Natural killer cell treated with Interleukin-12 subunit alpha and Interleukin-12 subunit beta and Interleukin-15 and Interleukin-18, amount 100 ng/mL, for 72 hours (primary cell): ENCODE results near the gene PCBP3. TPM values are rescaled to one million over a fixed set of nuclear protein-coding genes. Genes with fewer than 3 reads are reported as not detected.
"Not testable (repeated sequence)": the region's sequence is repeated elsewhere in the genome, so short reads cannot be mapped to it uniquely, and the experiment has no call there.

Experiments used
- ATAC-seq, 2 donors: fragments of 150-1000 bp; cut with Tn5 transposase in 1 of 2; sonication (Bioruptor Pico), chemical (Tn5 transposase) in 1 of 2; 2 replicates each; pipeline ENCODE4 v1.10.0; 2021
- DNase-seq: peaks from one replicate; pipeline ENCODE4 v3.0.0; 2022; ENCODE audit warnings: low spot score
- H3K27ac Mint-ChIP-seq, 2 donors: 1 replicate in 1 of 2; 2 replicates in 1 of 2; pipeline ENCODE4 v1.8.0; 2022; ENCODE audit warnings: mixed read lengths in 2 of 2, mild to moderate bottlenecking in 1 of 2, moderate library complexity in 1 of 2
- H3K27me3 Mint-ChIP-seq, 2 donors: 1 replicate in 1 of 2; 2 replicates in 1 of 2; pipeline ENCODE4 v1.8.0; 2022; ENCODE audit warnings: mixed read lengths in 2 of 2
- H3K36me3 Mint-ChIP-seq: one replicate; pipeline ENCODE4 v1.8.0; 2022; ENCODE audit warnings: mixed read lengths
- H3K4me1 Mint-ChIP-seq, 2 donors: 1 replicate in 1 of 2; 2 replicates in 1 of 2; pipeline ENCODE4 v1.8.0; 2022; ENCODE audit warnings: low read depth in 2 of 2, mixed read lengths in 2 of 2, mild to moderate bottlenecking in 1 of 2
- H3K4me3 Mint-ChIP-seq: one replicate; pipeline ENCODE4 v1.8.0; 2022; ENCODE audit warnings: mixed read lengths
- H3K9me3 Mint-ChIP-seq: 2 replicates; pipeline ENCODE4 v1.8.0; 2022; ENCODE audit warnings: mixed read lengths
- total RNA-seq, 2 donors: library from RNA; stranded (reverse); gene quantifications; one replicate each; pipeline ENCODE4 v1.2.3, GENCODE V29; 2022

PCBP3 gene
- total RNA-seq, 2 donors from 2014 or later = 0.43 to 1.4 TPM

GRCh38 chr21:45952974-45953373 is 309.4 kb downstream of the PCBP3 start:
- no peaks in the 10 kb centered on the region for H3K36me3 Mint-ChIP-seq

GRCh38 chr21:45954261-45954660 is 310.7 kb downstream of the PCBP3 start:
- DNase-seq (no peak), ATAC-seq (no peak)
- Mint-ChIP-seq H3K4me1 (no peaks in the 10 kb centered on the region), H3K27me3 (peaks cover 34 to 42% of the 10 kb centered on the region in 2 donors), H3K9me3 (no peaks in the 10 kb centered on the region), H3K27ac (no peak overlapping the region), H3K36me3 (no peaks in the 10 kb centered on the region), H3K4me3 (no peak overlapping the region)

More at GRCh38 chr21:45952974-45953373, 309.4 kb downstream of the PCBP3 start:
- Mint-ChIP-seq H3K27me3 (peaks cover 27 to 29% of the 10 kb centered on the region in 2 donors), H3K4me1 (no peaks in the 10 kb centered on the region), H3K9me3 (no peaks in the 10 kb centered on the region), H3K27ac (no peak overlapping the region), H3K4me3 (no peak overlapping the region)
- no peak for ATAC-seq
- DNase-seq = no peak

GRCh38 chr21:45954921-45955320 is 311.4 kb downstream of the PCBP3 start:
- H3K27ac Mint-ChIP-seq = no peak overlapping the region
- ATAC-seq = no peak
- no peak overlapping the region for H3K4me3 Mint-ChIP-seq
- H3K4me1 Mint-ChIP-seq = no peaks in the 10 kb centered on the region
- H3K27me3 Mint-ChIP-seq = peaks cover 34 to 43% of the 10 kb centered on the region in 2 donors
- H3K9me3 Mint-ChIP-seq = no peaks in the 10 kb centered on the region
- DNase-seq = no peak
- H3K36me3 Mint-ChIP-seq = no peaks in the 10 kb centered on the region

GRCh38 chr21:45957551-45957950 is 314.0 kb downstream of the PCBP3 start:
- Mint-ChIP-seq H3K36me3 (peaks cover 5% of the 10 kb centered on the region), H3K4me3 (no peak overlapping the region), H3K27ac (no peak overlapping the region), H3K27me3 (peaks cover 39 to 48% of the 10 kb centered on the region in 2 donors), H3K9me3 (no peaks in the 10 kb centered on the region), H3K4me1 (peaks cover 0 to 2% of the 10 kb centered on the region in 2 donors)
- ATAC-seq = no peak
- no peak for DNase-seq

GRCh38 chr21:45957981-45958600 is 314.6 kb downstream of the PCBP3 start:
- H3K4me1 Mint-ChIP-seq = peaks cover 0 to 2% of the 10 kb centered on the region in 2 donors
- H3K27ac Mint-ChIP-seq = no peak overlapping the region
- peaks cover 5% of the 10 kb centered on the region for H3K36me3 Mint-ChIP-seq
- H3K27me3 Mint-ChIP-seq = peaks cover 34 to 43% of the 10 kb centered on the region in 2 donors
- no peaks in the 10 kb centered on the region for H3K9me3 Mint-ChIP-seq
- no peak for ATAC-seq
- DNase-seq = no peak
- no peak overlapping the region for H3K4me3 Mint-ChIP-seq

GRCh38 chr21:45959182-45959581 is 315.7 kb downstream of the PCBP3 start:
- Mint-ChIP-seq H3K4me1 (peaks cover 0 to 2% of the 10 kb centered on the region in 2 donors), H3K36me3 (peaks cover 10% of the 10 kb centered on the region), H3K4me3 (no peak overlapping the region), H3K27ac (no peak overlapping the region), H3K27me3 (peaks cover 32 to 41% of the 10 kb centered on the region in 2 donors), H3K9me3 (peaks cover 3% of the 10 kb centered on the region)
- DNase-seq = no peak
- ATAC-seq = no peak

- peaks cover 3% of the 10 kb centered on the region for H3K9me3 Mint-ChIP-seq
- DNase-seq (no peak), ATAC-seq (peak in 1 of 2 donors; percentile 20)
- peaks cover 32 to 40% of the 10 kb centered on the region in 2 donors for H3K27me3 Mint-ChIP-seq
- peaks cover 11% of the 10 kb centered on the region for H3K36me3 Mint-ChIP-seq
- peaks cover 0 to 2% of the 10 kb centered on the region in 2 donors for H3K4me1 Mint-ChIP-seq
- no peak overlapping the region for H3K4me3 Mint-ChIP-seq
- H3K27ac Mint-ChIP-seq = no peak overlapping the region
Measured at GRCh38 chr21:45959779-45960390, 316.4 kb downstream of the PCBP3 start.

GRCh38 chr21:45961408-45961807 is 317.9 kb downstream of the PCBP3 start:
- not testable (repeated sequence) for H3K27ac Mint-ChIP-seq, H3K4me3 Mint-ChIP-seq, H3K4me1 Mint-ChIP-seq, H3K9me3 Mint-ChIP-seq, DNase-seq, ATAC-seq
- H3K36me3 Mint-ChIP-seq = peaks cover 11% of the 10 kb centered on the region
- H3K27me3 Mint-ChIP-seq = peaks cover 26 to 31% of the 10 kb centered on the region in 2 donors

- ATAC-seq = no peak
- Mint-ChIP-seq H3K4me1 (peaks cover 0 to 2% of the 10 kb centered on the region in 2 donors), H3K4me3 (no peak overlapping the region), H3K27ac (no peak overlapping the region), H3K27me3 (peaks cover 21 to 29% of the 10 kb centered on the region in 2 donors), H3K36me3 (peaks cover 11% of the 10 kb centered on the region), H3K9me3 (peaks cover 3% of the 10 kb centered on the region)
- no peak for DNase-seq
Measured at GRCh38 chr21:45962531-45963231, 319.2 kb downstream of the PCBP3 start.

- H3K4me1 Mint-ChIP-seq = peaks cover 0 to 2% of the 10 kb centered on the region in 2 donors
- H3K9me3 Mint-ChIP-seq = peaks cover 3% of the 10 kb centered on the region
- no peak overlapping the region for H3K4me3 Mint-ChIP-seq
- DNase-seq = no peak
- peaks cover 21 to 28% of the 10 kb centered on the region in 2 donors for H3K27me3 Mint-ChIP-seq
- no peak for ATAC-seq
- no peak overlapping the region for H3K27ac Mint-ChIP-seq
- peaks cover 11% of the 10 kb centered on the region for H3K36me3 Mint-ChIP-seq
Measured at GRCh38 chr21:45963232-45963570, 319.7 kb downstream of the PCBP3 start.

- Mint-ChIP-seq H3K9me3 (peaks cover 3% of the 10 kb centered on the region), H3K4me3 (no peak overlapping the region), H3K4me1 (peaks cover 0 to 2% of the 10 kb centered on the region in 2 donors), H3K36me3 (peaks cover 11% of the 10 kb centered on the region), H3K27me3 (peaks cover 17 to 18% of the 10 kb centered on the region in 2 donors), H3K27ac (no peak overlapping the region)
- DNase-seq (no peak), ATAC-seq (no peak)
Measured at GRCh38 chr21:45964649-45965048, 321.1 kb downstream of the PCBP3 start.

- H3K9me3 Mint-ChIP-seq = peaks cover 3% of the 10 kb centered on the region
- ATAC-seq (no peak), DNase-seq (no peak)
- peaks cover 18 to 20% of the 10 kb centered on the region in 2 donors for H3K27me3 Mint-ChIP-seq
- H3K4me3 Mint-ChIP-seq = no peak overlapping the region
- peaks cover 0 to 2% of the 10 kb centered on the region in 2 donors for H3K4me1 Mint-ChIP-seq
- H3K36me3 Mint-ChIP-seq = peaks cover 11% of the 10 kb centered on the region
- H3K27ac Mint-ChIP-seq = no peak overlapping the region
Measured at GRCh38 chr21:45965084-45965809, 321.7 kb downstream of the PCBP3 start.

GRCh38 chr21:45966791-45967394 is 323.4 kb downstream of the PCBP3 start:
- Mint-ChIP-seq H3K27me3 (peaks cover 14 to 16% of the 10 kb centered on the region in 2 donors), H3K4me1 (peaks cover 0 to 2% of the 10 kb centered on the region in 2 donors), H3K36me3 (peaks cover 7% of the 10 kb centered on the region), H3K9me3 (peaks cover 3% of the 10 kb centered on the region), H3K4me3 (no peak overlapping the region), H3K27ac (no peak overlapping the region)
- DNase-seq (no peak), ATAC-seq (no peak)
